GM18951 (cell line): Measurements from ENCODE around the gene PCDHA8.
"Not testable (repeated sequence)": the region's sequence is repeated elsewhere in the genome, so short reads cannot be mapped to it uniquely, and the experiment has no call there.

Experiments
- POLR2A ChIP-seq: IDR thresholded peaks from 4 replicates; pipeline ENCODE4 v1.6.1; 2011; ENCODE audit warnings: mild to moderate bottlenecking; ENCODE audit not compliant: insufficient read length, insufficient read depth; ENCODE audit errors: extremely low read depth
- in situ Hi-C: fragments of 300-500 bp; cut with MboI; formaldehyde crosslinking; loops from one replicate; pipeline ENCODE4 v1.12.0; 2022; ENCODE audit warnings: low sequenced_read_pairs, mixed read lengths, inconsistent platforms; ENCODE audit not compliant: unreplicated experiment

PCDHA8 gene, protein sequence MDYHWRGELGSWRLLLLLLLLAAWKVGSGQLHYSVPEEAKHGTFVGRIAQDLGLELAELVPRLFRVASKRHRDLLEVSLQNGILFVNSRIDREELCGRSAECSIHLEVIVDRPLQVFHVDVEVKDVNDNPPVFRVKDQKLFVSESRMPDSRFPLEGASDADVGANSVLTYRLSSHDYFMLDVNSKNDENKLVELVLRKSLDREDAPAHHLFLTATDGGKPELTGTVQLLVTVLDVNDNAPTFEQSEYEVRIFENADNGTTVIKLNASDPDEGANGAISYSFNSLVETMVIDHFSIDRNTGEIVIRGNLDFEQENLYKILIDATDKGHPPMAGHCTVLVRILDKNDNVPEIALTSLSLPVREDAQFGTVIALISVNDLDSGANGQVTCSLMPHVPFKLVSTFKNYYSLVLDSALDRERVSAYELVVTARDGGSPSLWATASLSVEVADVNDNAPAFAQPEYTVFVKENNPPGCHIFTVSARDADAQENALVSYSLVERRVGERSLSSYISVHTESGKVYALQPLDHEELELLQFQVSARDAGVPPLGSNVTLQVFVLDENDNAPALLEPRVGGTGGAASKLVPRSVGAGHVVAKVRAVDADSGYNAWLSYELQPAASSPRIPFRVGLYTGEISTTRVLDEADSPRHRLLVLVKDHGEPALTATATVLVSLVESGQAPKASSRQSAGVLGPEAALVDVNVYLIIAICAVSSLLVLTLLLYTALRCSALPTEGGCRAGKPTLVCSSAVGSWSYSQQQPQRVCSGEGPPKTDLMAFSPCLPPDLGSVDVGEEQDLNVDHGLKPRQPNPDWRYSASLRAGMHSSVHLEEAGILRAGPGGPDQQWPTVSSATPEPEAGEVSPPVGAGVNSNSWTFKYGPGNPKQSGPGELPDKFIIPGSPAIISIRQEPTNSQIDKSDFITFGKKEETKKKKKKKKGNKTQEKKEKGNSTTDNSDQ

DNA sequence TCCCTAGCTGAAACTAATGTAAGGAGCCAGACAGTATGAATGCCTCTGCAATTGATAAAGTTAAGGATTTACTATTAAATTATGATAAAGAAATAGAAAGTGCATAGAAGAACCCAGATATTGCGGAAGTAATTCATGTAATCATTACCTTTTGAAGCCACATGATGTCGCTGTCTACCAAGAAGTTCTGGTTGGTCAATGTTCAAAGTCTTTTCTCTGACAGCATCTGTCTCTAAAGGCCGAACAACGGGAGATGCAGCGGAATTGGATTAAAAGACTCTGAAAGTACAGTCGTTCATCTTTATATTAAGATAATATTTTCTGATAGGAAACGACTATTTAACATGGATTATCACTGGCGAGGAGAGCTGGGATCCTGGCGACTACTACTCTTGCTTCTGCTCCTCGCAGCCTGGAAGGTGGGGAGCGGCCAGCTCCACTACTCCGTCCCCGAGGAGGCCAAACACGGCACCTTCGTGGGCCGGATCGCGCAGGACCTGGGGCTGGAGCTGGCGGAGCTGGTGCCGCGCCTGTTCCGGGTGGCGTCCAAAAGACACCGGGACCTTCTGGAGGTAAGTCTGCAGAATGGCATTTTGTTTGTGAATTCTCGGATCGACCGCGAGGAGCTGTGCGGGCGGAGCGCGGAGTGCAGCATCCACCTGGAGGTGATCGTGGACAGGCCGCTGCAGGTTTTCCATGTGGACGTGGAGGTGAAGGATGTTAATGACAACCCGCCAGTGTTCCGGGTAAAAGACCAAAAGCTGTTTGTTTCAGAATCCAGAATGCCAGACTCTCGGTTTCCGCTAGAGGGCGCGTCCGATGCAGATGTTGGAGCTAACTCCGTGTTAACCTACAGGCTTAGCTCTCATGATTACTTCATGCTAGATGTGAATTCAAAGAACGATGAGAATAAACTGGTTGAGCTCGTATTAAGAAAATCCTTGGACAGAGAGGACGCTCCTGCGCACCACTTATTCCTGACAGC lies at the start of gene PCDHA8:
PCDHA8 (plus strand) TSS at position 210 of the 985 bp plus-strand sequence; CDS start at position 345, 135 bp downstream.
- TF ChIP-seq POLR2A = no peak
- in situ Hi-C loops = no loop called here

DNA sequence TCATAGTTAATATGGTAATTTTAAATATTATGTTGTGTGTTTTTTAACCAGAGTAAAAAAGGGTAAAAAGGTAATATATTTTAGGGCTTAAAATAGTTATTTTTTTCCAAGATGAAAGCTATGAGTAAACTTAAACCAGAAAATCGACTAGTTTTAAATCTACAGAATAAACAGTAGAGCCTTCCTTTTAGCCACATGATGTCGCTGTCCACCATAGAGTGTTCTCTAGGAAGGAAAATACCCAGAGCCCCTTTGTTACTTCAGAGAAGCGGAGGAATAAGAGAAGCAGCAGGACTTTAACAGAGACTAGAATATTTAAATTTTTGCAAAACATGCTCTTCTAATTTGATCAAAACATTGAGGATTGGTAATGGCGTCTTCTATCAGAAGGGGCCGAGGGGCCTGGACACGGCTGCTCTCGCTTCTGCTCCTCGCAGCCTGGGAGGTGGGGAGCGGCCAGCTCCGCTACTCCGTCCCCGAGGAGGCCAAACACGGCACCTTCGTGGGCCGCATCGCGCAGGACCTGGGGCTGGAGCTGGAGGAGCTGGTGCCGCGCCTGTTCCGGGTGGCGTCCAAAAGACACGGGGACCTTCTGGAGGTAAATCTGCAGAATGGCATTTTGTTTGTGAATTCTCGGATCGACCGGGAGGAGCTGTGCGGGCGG lies 46.3 kb upstream of the PCDHA8 start, which contains the start of gene PCDHA2:
PCDHA2 (plus strand) TSS at position 258 of the 664 bp plus-strand sequence.
- in situ Hi-C loops = no loop called here
- TF ChIP-seq POLR2A = no peak

DNA sequence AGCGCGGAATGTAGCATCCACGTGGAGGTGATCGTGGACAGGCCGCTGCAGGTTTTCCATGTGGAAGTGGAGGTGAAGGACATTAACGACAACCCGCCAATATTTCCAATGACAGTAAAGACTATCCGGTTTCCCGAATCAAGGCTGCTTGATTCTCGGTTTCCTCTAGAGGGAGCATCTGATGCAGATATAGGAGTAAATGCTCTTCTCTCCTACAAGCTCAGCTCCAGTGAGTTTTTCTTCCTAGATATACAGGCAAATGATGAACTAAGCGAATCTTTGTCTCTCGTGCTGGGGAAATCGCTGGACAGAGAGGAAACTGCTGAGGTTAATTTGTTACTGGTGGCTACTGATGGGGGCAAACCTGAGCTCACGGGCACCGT lies 45.7 kb upstream of the PCDHA8 start:
- no peak for TF ChIP-seq POLR2A
- in situ Hi-C loops = no loop called here

DNA sequence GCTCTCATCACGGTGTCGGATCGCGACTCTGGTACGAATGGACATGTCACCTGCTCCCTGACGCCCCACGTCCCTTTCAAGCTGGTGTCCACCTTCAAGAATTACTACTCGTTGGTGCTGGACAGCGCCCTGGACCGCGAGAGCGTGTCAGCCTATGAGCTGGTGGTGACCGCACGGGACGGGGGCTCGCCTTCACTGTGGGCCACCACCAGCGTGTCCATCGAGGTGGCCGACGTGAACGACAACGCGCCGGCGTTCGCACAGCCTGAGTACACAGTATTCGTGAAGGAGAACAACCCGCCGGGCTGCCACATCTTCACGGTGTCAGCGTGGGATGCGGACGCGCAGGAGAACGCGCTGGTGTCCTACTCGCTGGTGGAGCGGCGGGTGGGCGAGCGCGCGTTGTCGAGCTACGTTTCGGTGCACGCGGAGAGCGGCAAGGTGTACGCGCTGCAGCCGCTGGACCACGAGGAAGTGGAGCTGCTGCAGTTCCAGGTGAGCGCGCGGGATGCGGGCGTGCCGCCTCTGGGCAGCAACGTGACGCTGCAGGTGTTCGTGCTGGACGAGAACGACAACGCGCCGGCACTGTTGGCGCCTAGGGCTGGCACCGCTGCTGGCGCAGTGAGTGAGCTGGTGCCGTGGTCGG lies 44.8 kb upstream of the PCDHA8 start:
- in situ Hi-C loops = not testable (repeated sequence)

DNA sequence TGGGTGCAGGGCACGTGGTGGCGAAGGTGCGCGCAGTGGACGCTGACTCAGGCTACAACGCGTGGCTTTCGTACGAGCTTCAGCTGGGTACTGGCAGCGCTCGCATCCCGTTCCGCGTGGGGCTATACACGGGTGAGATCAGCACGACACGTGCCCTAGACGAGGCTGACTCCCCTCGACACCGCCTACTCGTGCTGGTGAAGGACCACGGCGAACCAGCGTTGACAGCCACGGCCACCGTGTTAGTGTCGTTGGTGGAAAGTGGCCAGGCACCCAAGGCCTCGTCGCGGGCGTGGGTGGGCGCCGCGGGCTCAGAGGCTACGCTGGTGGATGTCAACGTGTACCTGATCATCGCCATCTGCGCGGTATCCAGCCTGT lies 44.3 kb upstream of the PCDHA8 start:
- TF ChIP-seq POLR2A = no peak
- in situ Hi-C loops = no loop called here

DNA sequence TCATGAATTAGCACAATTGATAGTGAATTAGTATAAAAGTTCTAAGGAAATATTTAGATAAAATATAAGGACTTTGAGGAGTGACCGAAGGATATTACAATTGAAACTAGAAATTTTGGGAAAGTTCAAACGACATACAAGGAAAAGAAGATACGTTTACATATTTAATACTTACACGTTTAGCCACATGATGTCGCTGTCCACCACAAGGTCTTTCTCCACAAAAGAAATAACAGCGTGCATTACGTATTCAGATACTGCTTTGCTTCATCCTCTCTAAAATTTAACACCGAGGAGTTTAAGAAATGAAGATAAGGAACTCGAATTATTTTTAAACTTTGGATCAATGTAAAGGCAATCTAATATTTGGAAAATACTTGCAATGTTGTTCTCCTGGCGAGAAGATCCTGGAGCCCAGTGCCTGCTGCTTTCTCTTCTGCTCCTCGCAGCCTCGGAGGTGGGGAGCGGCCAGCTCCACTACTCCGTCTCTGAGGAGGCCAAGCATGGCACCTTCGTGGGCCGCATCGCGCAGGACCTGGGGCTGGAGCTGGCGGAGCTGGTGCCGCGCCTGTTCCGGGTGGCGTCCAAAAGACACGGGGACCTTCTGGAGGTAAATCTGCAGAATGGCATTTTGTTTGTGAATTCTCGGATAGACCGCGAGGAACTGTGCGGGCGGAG lies 40.0 kb upstream of the PCDHA8 start, which contains the start of gene PCDHA3:
PCDHA3 (plus strand) TSS at position 242 of the 678 bp plus-strand sequence.
- TF ChIP-seq POLR2A = no peak
- in situ Hi-C loops = no loop called here

DNA sequence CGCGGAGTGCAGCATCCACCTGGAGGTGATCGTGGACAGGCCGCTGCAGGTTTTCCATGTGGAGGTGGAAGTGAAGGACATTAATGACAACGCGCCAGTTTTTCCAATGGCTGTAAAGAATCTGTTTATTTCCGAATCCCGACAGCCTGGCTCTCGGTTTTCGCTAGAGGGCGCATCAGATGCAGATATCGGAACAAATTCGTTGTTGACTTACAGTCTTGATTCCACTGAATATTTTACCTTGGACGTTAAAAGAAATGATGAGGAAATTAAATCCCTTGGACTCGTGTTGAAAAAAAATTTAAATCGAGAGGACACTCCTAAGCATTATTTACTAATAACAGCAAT lies 39.5 kb upstream of the PCDHA8 start:
- in situ Hi-C loops = no loop called here
- TF ChIP-seq POLR2A = no peak

DNA sequence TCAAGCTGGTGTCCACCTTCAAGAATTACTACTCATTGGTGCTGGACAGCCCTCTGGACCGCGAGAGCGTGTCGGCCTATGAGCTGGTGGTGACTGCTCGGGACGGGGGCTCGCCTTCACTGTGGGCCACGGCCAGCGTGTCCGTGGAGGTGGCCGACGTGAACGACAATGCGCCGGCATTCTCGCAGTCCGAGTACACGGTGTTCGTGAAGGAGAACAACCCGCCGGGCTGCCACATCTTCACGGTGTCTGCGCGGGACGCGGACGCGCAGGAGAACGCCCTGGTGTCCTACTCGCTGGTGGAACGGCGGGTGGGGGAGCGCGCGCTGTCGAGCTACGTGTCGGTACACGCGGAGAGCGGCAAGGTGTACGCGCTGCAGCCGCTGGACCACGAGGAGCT lies 38.6 kb upstream of the PCDHA8 start:
- in situ Hi-C loops = not testable (repeated sequence)

DNA sequence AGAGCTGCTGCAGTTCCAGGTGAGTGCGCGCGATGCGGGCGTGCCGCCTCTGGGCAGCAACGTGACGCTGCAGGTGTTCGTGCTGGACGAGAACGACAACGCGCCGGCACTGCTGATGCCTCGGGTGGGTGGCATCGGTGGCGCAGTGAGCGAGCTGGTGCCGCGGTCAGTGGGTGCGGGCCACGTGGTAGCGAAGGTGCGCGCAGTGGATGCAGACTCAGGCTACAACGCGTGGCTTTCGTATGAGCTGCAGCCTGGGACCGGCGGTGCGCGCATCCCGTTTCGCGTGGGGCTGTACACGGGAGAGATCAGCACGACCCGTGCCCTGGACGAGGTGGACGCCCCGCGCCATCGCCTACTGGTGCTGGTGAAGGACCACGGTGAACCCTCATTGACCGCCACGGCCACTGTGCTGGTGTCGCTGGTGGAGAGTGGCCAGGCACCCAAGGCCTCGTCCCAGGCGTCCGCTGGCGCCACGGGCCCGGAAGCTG lies 38.2 kb upstream of the PCDHA8 start:
- in situ Hi-C loops = no loop called here
- TF ChIP-seq POLR2A = no peak

DNA sequence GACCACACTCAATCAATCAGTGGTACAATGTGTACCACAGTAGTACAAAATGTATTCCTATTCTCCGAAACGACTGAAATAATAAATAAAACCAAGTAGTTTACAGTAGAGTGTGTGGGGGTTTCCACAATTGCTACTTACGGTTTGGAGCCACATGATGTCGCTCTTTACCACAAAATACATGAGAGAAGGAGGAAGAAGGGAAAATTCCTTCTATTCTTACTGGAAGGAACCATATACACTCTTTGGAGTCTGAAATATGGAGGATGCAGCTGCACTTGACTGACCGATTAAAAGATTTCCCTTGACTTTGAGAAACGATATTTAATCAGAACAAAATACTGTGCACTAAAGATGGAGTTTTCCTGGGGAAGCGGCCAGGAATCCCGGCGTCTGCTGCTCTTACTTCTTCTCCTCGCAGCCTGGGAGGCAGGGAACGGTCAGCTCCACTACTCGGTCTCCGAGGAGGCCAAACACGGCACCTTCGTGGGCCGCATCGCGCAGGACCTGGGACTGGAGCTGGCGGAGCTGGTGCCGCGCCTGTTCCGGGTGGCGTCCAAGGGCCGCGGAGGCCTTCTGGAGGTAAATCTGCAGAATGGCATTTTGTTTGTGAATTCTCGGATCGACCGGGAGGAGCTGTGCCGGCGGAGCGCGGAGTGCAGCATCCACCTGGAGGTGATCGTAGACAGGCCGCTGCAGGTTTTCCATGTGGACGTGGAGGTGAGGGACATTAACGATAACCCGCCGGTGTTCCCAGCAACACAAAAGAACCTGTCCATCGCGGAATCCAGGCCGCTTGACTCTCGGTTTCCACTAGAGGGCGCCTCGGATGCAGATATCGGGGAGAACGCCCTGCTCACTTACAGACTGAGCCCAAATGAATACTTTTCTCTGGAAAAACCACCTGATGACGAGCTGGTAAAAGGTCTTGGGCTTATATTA lies 33.9 kb upstream of the PCDHA8 start, which contains the start of gene PCDHA4:
PCDHA4 (plus strand) TSS at position 235 of the 942 bp plus-strand sequence.
- in situ Hi-C loops = no loop called here
- TF ChIP-seq POLR2A = no peak

DNA sequence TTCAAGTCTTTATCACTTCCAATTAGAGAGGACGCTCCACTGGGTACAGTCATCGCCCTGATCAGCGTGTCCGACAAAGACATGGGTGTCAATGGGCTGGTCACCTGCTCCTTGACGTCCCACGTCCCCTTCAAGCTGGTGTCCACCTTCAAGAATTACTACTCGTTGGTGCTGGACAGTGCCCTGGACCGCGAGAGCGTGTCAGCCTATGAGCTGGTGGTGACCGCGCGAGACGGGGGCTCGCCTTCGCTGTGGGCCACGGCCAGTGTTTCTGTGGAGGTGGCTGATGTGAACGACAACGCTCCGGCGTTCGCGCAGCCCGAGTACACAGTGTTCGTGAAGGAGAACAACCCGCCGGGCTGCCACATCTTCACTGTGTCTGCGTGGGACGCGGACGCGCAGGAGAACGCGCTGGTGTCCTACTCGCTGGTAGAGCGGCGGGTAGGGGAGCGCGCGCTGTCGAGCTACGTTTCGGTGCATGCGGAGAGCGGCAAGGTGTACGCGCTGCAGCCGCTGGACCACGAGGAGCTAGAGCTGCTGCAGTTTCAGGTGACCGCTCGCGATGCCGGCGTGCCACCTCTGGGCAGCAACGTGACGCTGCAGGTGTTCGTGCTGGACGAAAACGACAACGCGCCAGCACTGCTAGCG lies 32.6 kb upstream of the PCDHA8 start:
- in situ Hi-C loops = not testable (repeated sequence)
